Activated naive CD4-positive, alpha-beta T cell treated with Interleukin-2 at 50 U/mL for 16 hours (primary cell): ENCODE measurements around the gene GRIP2.

Experiments used
- DNase-seq: peaks from one replicate; pipeline ENCODE4 v3.0.0-alpha.2; 2020

Gene GRIP2

GRCh38 chr3:14450506-14450905 lies 89.6 kb downstream of the GRIP2 start:
- no peak for DNase-seq

DNA sequence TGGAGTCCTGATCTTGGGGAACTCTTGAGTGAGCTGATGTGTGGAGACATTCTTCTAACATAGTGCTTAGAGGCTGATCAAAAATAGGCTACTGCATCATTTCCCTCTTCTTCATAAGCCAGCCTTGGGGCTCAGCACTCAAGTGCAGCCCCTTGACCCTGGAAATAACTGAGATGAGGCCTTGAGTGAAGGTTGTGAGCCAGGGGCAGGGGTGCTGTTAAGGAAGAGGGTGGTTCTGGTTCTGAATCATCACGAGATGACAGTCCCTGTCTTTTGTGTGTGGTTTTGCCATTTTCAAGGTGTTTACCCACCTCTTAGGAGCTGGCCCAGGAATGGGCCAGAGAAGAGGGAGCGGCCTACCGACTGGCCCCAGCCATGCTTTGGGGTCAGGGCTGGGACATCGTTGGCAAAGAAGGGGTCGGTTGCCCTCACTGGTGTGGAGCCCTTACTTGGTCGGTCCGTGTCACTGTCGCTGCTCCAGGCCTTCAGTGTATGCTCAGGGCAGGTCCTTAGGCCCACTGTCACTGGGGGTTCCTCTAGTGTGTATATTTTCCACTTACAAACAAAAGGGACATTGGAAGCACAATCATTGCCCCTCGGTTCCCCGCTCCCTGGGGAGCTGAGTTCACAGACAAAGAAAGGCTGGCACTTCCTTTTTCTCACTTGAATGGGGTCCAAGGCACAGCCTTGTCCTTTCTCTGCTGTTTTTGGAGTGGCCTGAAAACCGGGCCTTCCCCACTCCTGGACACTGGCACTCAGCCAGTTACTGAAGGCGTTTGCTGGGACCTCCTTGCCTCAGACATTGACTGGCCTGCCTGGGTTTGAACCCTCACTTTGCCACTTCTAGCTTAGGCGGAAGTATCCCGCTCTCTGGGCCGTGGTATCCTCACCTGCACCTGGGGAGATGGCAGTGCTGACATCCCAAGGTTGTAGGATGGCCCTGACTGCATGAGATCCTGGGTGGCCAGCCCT lies 91.1 kb downstream of the GRIP2 start:
- DNase-seq: no peak

- no peak for DNase-seq
Observed at GRCh38 chr3:14448063-14448462, 92.1 kb downstream of the GRIP2 start.

GRCh38 chr3:14446988-14447570 lies 93.1 kb downstream of the GRIP2 start:
- DNase-seq: no peak

- DNase-seq: no peak
Observed at GRCh38 chr3:14445773-14446172, 94.4 kb downstream of the GRIP2 start.

GRCh38 chr3:14444380-14444779 lies 95.8 kb downstream of the GRIP2 start:
- no peak for DNase-seq

GRCh38 chr3:14441920-14442300 lies 98.2 kb downstream of the GRIP2 start:
- no peak for DNase-seq

DNA sequence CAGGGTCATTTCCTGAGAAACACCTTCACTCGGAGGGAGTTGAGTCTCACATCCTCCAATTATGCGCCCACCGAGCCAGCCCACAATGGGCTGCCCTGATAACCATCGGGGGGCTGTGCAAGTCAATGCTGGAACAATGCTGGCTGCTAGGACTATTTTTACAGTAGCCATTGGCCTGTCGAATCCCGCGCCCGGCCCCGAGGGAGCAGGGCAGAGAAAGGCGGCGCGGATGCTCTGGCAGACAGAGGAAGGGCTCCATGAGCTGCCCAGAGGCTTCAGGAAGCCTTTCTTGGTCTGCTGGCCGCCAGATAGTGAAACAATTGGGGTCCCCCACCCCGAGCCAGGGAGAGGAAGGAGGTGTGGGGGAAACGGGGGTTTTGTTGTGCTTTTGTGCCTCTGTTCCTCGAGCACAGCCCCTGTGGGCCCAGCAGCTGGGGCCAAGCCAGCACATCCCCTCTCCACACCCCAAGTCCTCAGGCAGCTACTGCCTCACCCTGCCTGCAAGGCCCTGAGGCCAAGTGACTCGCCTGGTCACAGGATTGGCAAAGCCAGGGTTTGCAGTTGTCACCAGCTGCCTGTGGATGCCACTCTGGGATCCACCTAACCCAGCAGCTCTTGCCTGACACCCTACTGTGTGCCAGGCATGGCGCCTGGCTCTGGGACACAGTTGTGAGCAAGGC lies 98.8 kb downstream of the GRIP2 start:
- no peak for DNase-seq

GRCh38 chr3:14440531-14441239 lies 99.5 kb downstream of the GRIP2 start:
- DNase-seq: no peak

GRCh38 chr3:14440168-14440518 lies 100.0 kb downstream of the GRIP2 start:
- DNase-seq: no peak

GRCh38 chr3:14439501-14440167 lies 100.5 kb downstream of the GRIP2 start:
- DNase-seq: no peak
